Measurements from ENCODE around the gene TPRN. TPM values are rescaled to one million over a fixed set of nuclear protein-coding genes. Genes with fewer than 3 reads are reported as not detected.

TPRN gene
- total and polyA plus RNA-seq, 2 donors (not counting 1 experiment from before 2014, with no cell fraction given): 1.6 to 5.8 TPM

DNA sequence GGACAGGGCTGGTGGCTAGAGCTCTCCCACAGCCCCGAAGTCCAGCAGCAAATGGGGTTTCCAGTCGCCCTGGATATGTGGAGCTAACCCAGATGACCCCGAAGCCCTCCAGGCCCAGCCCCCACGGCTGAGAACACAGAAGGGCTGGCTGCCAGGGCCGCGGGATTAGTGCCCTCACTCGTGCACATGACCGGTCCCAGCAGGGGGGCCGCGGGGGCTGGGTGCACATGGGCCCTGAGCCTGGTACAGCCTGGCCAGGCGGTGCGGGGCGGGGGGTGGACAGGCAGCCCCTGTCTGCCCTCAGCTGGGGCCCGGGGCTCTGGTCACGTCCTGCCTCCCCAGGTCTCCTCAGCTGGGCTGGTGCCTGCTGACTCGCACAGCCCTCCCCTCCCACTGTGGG lies 6.2 kb downstream of the TPRN start:
- peaks cover 21% of the 10 kb centered on the region for H3K79me2 ChIP-seq (ENCODE audit: control insufficient read depth, insufficient read depth, low read length)
- H4K20me1 ChIP-seq (ENCODE audit: control insufficient read depth, extremely low read depth, insufficient read depth, low read length): no peaks in the 10 kb centered on the region
- DNase-seq (ENCODE audit: low read depth in 2 of 2): no peak
- H3K4me1 ChIP-seq (ENCODE audit: control insufficient read depth, extremely low read depth, insufficient read depth, low read length): peaks cover 9% of the 10 kb centered on the region
- H3K9ac ChIP-seq (ENCODE audit: insufficient read depth, low read length): no peak overlapping the region
- H3K4me3 ChIP-seq (replicated peaks in 1 of 4; ENCODE audit: control extremely low read depth in 1 of 4, insufficient read depth in 1 of 4, low read depth in 3 of 4, low read length in 4 of 4): no peak overlapping the region
- H3K27ac ChIP-seq (ENCODE audit: insufficient read depth, low read length): no peak overlapping the region
- H3K36me3 ChIP-seq (ENCODE audit: control insufficient read depth, insufficient read depth, low read length): peaks cover 15% of the 10 kb centered on the region
- H3K4me2 ChIP-seq (ENCODE audit: extremely low read depth, insufficient read depth, low read length): no peak overlapping the region
- TF ChIP-seq, protein P1, sequence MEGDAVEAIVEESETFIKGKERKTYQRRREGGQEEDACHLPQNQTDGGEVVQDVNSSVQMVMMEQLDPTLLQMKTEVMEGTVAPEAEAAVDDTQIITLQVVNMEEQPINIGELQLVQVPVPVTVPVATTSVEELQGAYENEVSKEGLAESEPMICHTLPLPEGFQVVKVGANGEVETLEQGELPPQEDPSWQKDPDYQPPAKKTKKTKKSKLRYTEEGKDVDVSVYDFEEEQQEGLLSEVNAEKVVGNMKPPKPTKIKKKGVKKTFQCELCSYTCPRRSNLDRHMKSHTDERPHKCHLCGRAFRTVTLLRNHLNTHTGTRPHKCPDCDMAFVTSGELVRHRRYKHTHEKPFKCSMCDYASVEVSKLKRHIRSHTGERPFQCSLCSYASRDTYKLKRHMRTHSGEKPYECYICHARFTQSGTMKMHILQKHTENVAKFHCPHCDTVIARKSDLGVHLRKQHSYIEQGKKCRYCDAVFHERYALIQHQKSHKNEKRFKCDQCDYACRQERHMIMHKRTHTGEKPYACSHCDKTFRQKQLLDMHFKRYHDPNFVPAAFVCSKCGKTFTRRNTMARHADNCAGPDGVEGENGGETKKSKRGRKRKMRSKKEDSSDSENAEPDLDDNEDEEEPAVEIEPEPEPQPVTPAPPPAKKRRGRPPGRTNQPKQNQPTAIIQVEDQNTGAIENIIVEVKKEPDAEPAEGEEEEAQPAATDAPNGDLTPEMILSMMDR (conservative IDR thresholded peaks at IDR 0.05 in 1 of 2, IDR thresholded peaks at IDR 0.05 in 1 of 2; ENCODE audit: low read depth in 1 of 2, low read length in 2 of 2): no peak
- no peak for TF ChIP-seq EZH2 (IDR thresholded peaks at IDR 0.05; ENCODE audit: low read length, missing control alignments)
- H3K27me3 ChIP-seq (ENCODE audit: control insufficient read depth, insufficient read depth, low read length): no peaks in the 10 kb centered on the region
- no peaks in the 10 kb centered on the region for H3K9me3 ChIP-seq (ENCODE audit: control insufficient read depth, insufficient read depth, low read depth, low read length)
- no peak overlapping the region for H2AFZ ChIP-seq (ENCODE audit: low read length)

- H3K9me3 ChIP-seq (ENCODE audit: control insufficient read depth, insufficient read depth, low read depth, low read length): no peaks in the 10 kb centered on the region
- no peak overlapping the region for H3K4me2 ChIP-seq (ENCODE audit: extremely low read depth, insufficient read depth, low read length)
- H3K36me3 ChIP-seq (ENCODE audit: control insufficient read depth, insufficient read depth, low read length): peaks cover 15% of the 10 kb centered on the region
- TF ChIP-seq, protein P1 (conservative IDR thresholded peaks at IDR 0.05 in 1 of 2, IDR thresholded peaks at IDR 0.05 in 1 of 2; ENCODE audit: low read depth in 1 of 2, low read length in 2 of 2): no peak
- TF ChIP-seq EZH2 (IDR thresholded peaks at IDR 0.05; ENCODE audit: low read length, missing control alignments): no peak
- H3K4me3 ChIP-seq (replicated peaks in 1 of 4; ENCODE audit: control extremely low read depth in 1 of 4, insufficient read depth in 1 of 4, low read depth in 3 of 4, low read length in 4 of 4): no peak overlapping the region
- no peaks in the 10 kb centered on the region for H3K27me3 ChIP-seq (ENCODE audit: control insufficient read depth, insufficient read depth, low read length)
- no peak for DNase-seq (ENCODE audit: low read depth in 2 of 2)
- H3K9ac ChIP-seq (ENCODE audit: insufficient read depth, low read length): no peak overlapping the region
- H3K4me1 ChIP-seq (ENCODE audit: control insufficient read depth, extremely low read depth, insufficient read depth, low read length): peaks cover 8% of the 10 kb centered on the region
- no peak overlapping the region for H3K27ac ChIP-seq (ENCODE audit: insufficient read depth, low read length)
- H4K20me1 ChIP-seq (ENCODE audit: control insufficient read depth, extremely low read depth, insufficient read depth, low read length): no peaks in the 10 kb centered on the region
- H2AFZ ChIP-seq (ENCODE audit: low read length): no peak overlapping the region
- H3K79me2 ChIP-seq (ENCODE audit: control insufficient read depth, insufficient read depth, low read length): peaks cover 22% of the 10 kb centered on the region
These were observed 6.8 kb downstream of the TPRN start for GRCh38 chr9:137193771-137194170.

- Histone ChIP-seq H3K9ac (ENCODE audit: insufficient read depth, low read length) (no peak overlapping the region), H2AFZ (ENCODE audit: low read length) (no peak overlapping the region), H4K20me1 (ENCODE audit: control insufficient read depth, extremely low read depth, insufficient read depth, low read length) (no peaks in the 10 kb centered on the region), H3K79me2 (ENCODE audit: control insufficient read depth, insufficient read depth, low read length) (peaks cover 26% of the 10 kb centered on the region), H3K9me3 (ENCODE audit: control insufficient read depth, insufficient read depth, low read depth, low read length) (no peaks in the 10 kb centered on the region), H3K27me3 (ENCODE audit: control insufficient read depth, insufficient read depth, low read length) (no peaks in the 10 kb centered on the region), H3K4me1 (ENCODE audit: control insufficient read depth, extremely low read depth, insufficient read depth, low read length) (peaks cover 8% of the 10 kb centered on the region), H3K4me3 (replicated peaks in 1 of 4; ENCODE audit: control extremely low read depth in 1 of 4, insufficient read depth in 1 of 4, low read depth in 3 of 4, low read length in 4 of 4) (no peak overlapping the region), H3K36me3 (ENCODE audit: control insufficient read depth, insufficient read depth, low read length) (peaks cover 15% of the 10 kb centered on the region), H3K27ac (ENCODE audit: insufficient read depth, low read length) (no peak overlapping the region), H3K4me2 (ENCODE audit: extremely low read depth, insufficient read depth, low read length) (no peak overlapping the region)
- TF ChIP-seq, protein P1 (conservative IDR thresholded peaks at IDR 0.05 in 1 of 2, IDR thresholded peaks at IDR 0.05 in 1 of 2; ENCODE audit: low read depth in 1 of 2, low read length in 2 of 2): no peak
- TF ChIP-seq EZH2 (IDR thresholded peaks at IDR 0.05; ENCODE audit: low read length, missing control alignments): no peak
- no peak for DNase-seq (ENCODE audit: low read depth in 2 of 2)
These were observed 7.7 kb downstream of the TPRN start for GRCh38 chr9:137192859-137193258.
